ENCODE results near the gene SIRT6.
"Not testable (repeated sequence)": the region's sequence is repeated elsewhere in the genome, so short reads cannot be mapped to it uniquely, and the experiment has no call there.

Gene SIRT6

GRCh38 chr19:4175669-4175931, 6.8 kb downstream of the SIRT6 start:
- in situ Hi-C loops (cut with MboI; ENCODE audit: low sequenced_read_pairs) = no loop called here

- in situ Hi-C loops (cut with MboI; ENCODE audit: low sequenced_read_pairs) = no loop called here
Measured at GRCh38 chr19:4174895-4175668, 7.3 kb downstream of the SIRT6 start.

- in situ Hi-C loops (cut with MboI; ENCODE audit: low sequenced_read_pairs) = no loop called here
Measured at GRCh38 chr19:4174213-4174894, 8.0 kb downstream of the SIRT6 start.

- in situ Hi-C loops (cut with MboI; ENCODE audit: low sequenced_read_pairs) = no loop called here
Measured at GRCh38 chr19:4173479-4174212, 8.7 kb downstream of the SIRT6 start.

GRCh38 chr19:4172861-4173473, 9.4 kb downstream of the SIRT6 start:
- in situ Hi-C loops (cut with MboI; ENCODE audit: low sequenced_read_pairs) = no loop called here

- in situ Hi-C loops (cut with MboI; ENCODE audit: low sequenced_read_pairs) = no loop called here
Measured at GRCh38 chr19:4171676-4172075, 10.7 kb downstream of the SIRT6 start.

- in situ Hi-C loops (cut with MboI; ENCODE audit: low sequenced_read_pairs) = no loop called here
Measured at GRCh38 chr19:4164262-4164661, 18.1 kb downstream of the SIRT6 start.

- in situ Hi-C loops (cut with MboI; ENCODE audit: low sequenced_read_pairs) = no loop called here
Measured at GRCh38 chr19:4161415-4162077, 20.8 kb downstream of the SIRT6 start.

- in situ Hi-C loops (cut with MboI; ENCODE audit: low sequenced_read_pairs) = not testable (repeated sequence)
Measured at GRCh38 chr19:4157971-4158370, 24.4 kb downstream of the SIRT6 start.

GRCh38 chr19:4157164-4157563, 25.2 kb downstream of the SIRT6 start:
- in situ Hi-C loops (cut with MboI; ENCODE audit: low sequenced_read_pairs) = no loop called here

GRCh38 chr19:4154571-4155312, 27.6 kb downstream of the SIRT6 start:
- in situ Hi-C loops (cut with MboI; ENCODE audit: low sequenced_read_pairs) = no loop called here

- in situ Hi-C loops (cut with MboI; ENCODE audit: low sequenced_read_pairs) = no loop called here
Measured at GRCh38 chr19:4152241-4152998, 29.9 kb downstream of the SIRT6 start.

GRCh38 chr19:4151623-4152022, 30.7 kb downstream of the SIRT6 start:
- in situ Hi-C loops (cut with MboI; ENCODE audit: low sequenced_read_pairs) = no loop called here

- in situ Hi-C loops (cut with MboI; ENCODE audit: low sequenced_read_pairs) = no loop called here
Measured at GRCh38 chr19:4149518-4150288, 32.7 kb downstream of the SIRT6 start.

GRCh38 chr19:4144666-4145249, 37.6 kb downstream of the SIRT6 start:
- in situ Hi-C loops (cut with MboI; ENCODE audit: low sequenced_read_pairs) = no loop called here

- in situ Hi-C loops (cut with MboI; ENCODE audit: low sequenced_read_pairs) = not testable (repeated sequence)
Measured at GRCh38 chr19:4142916-4143315, 39.4 kb downstream of the SIRT6 start.

- in situ Hi-C loops (cut with MboI; ENCODE audit: low sequenced_read_pairs) = no loop called here
Measured at GRCh38 chr19:4140237-4140711, 42.1 kb downstream of the SIRT6 start.

GRCh38 chr19:4139614-4140236, 42.6 kb downstream of the SIRT6 start:
- in situ Hi-C loops (cut with MboI; ENCODE audit: low sequenced_read_pairs) = no loop called here

Data from HL-60/S4 treated with retinoic acid at 250 ng/mL for 4 days and 3 days (cell line).